Measurements from ENCODE around the gene CNN1.

DNA sequence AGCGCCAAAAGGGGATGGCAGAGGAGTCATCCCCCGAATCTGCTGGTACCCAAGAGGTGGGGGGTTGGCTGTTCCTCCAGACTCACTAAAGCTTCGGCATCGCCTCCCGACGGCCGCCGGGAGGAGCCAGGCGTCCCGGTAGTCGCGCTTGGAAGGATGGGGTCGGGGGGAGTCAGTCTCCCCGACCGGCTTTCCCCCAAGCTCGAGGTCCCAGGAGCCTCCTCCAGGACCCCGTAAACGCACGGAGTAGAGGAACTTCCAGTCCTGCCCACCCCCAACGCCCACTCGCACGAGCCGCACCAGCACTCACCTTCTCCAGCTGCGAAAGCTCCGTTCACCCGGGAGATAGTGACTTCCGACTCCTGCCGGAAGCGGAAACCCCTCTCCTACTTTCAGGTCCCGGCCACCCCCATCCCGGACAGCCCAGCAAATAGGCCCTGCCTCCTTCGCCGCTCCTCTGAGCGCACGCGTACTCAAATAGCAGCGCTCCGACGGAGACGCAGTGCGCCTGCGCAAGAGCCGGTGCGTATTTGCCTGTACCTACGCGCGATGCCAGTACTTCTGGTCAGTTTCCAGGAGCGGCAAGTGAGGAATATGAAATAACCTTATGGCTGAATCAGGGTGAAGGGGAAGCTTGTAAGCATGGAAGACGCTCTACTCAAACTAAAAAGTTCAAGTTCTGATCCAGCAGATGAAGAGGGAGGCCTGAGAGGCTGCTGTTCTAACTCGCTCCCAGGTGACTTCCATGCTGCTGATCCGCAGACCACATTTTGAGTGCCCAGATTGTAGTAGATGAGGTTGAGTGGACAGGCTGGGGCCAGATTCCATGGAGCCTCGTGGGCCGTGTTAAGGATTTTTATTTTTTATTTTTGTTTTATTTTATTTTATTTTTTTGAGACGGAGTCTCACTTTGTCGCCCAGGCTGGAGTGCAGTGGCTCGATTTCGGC is 20.5 kb downstream of the CNN1 start, which contains the start of gene ELOF1:
- peak; percentile 22; the same call in 1 of the 2 replicates for TF ChIP-seq GATA2 (IDR thresholded peaks at IDR 0.05; ENCODE audit: low read depth, low read length)
- TF ChIP-seq GATA3 (IDR thresholded peaks at IDR 0.05; ENCODE audit: low read depth, low read length): no peak

Measured in SH-SY5Y (cell line).